NCI-H774 (cell line): ENCODE data around the gene SORCS2.

ENCODE experiments used
- DNase-seq: peaks from one replicate; lab custom pipeline; 2025; lab: John Stamatoyannopoulos, UW

SORCS2 gene

DNA sequence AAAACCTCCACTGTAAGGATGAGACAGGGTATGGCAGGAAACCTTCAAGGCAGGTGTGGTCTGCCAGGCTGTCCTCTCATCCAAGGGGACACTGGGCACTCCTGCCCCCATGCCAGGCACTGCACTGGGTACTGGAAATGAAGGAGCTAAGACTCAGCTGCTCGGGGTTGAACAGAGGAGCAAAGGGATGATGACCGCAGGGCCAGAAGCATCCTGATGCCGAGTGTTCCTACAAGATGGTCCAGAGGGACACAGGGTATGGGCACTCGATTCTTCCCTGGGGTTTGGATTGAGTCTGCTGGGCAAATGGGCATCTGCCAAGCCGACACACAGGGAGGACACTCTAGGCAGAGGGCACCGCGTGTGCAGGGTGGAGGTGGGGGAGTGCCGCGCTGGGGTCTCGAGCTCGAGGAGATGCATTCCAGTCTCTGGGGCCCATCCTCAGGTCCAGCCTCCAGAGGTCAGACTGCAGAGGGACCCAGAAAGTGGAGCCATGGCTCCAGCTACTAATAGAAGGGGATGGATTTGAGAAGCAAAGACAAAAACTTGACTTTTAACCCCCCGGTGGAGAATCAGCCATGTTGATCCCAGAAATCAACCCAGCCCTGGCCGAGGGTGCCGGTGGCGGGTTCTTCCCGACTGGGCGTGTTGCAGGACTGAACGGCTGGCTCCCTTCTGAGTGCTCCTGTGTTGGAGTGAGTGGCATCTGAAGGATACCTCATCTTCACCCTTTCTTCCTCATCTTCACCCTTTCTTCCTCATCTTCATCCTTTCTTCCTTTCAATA, 500.3 kb downstream of the SORCS2 start:
- no peak for DNase-seq

DNA sequence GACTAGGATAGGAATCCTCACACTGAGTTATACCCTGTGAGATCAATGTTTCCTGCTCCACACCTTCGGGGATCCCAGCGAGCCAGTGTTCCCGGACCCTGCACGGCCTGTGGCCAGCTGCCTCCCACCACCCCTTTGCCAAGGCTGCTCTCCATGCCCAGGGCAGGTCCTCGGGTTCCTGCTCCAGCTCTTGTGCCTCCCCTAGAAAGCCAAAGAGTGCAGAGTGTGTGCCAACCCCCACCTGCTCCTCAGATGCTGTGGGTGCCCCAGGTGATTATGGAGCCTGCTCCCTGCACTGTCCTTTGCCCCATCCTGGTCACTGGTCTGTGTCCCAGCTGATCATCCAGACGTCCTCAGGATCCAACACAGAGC, 500.9 kb downstream of the SORCS2 start:
- DNase-seq, result no peak

DNA sequence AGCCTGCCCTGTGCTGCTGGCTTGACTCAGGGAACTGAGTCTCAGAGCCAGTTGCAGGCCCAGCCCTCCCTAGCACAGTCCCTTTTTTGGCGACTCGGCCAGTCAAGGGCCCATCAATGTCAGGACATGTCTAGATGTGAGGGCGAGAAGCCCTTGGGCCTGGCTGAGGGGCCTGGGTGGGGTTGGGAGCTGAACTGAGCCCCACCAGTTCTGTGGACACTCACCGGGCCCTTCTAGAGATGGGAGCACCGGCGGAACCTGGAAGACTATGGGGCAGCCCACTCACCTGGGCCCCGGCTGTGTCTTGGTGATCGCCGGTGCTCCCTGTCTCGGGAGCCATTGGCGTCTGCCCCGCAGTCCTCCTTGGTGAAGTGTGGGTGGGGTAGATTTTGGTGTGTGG, 501.4 kb downstream of the SORCS2 start:
- DNase-seq, result no peak

DNA sequence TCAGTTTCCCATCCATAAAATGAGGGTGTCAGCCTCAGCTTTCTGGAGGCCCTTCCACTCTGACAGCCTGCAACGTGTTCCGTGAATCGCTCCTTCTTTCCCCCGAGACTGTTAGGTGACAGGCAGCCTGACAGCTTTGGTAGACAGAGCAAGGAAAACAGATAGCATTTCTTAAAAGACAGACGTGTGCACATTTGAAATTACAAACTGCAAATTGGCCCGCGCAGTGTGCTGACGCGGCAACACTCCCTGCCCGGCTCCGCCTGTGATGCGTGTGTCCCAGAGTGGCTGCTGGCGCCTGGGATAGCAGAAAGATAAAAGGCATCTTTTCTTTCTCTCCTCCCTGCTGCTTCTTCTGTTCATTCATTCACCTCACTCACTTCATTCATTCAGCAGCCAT, 502.0 kb downstream of the SORCS2 start:
- DNase-seq, result no peak

DNA sequence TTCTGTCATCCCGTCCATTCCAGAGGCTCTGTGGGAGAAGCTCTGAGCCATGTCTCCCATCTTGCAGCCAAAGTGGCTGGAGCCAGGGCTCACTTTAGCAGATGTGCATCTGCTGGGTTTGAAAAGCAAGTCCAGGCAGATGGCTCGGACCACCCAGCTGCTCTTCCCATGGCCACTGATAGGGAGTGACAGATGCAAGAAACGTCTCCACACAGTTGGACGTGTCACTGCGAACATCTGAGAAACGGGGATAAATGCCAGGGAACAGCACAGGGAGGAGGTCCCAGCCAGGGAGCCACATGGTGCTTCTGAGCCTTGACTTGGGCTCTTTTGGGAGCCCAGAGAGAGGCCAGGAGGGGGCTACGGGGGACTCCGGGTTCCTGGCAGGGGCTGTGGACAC, 505.0 kb downstream of the SORCS2 start:
- no peak for DNase-seq

DNA sequence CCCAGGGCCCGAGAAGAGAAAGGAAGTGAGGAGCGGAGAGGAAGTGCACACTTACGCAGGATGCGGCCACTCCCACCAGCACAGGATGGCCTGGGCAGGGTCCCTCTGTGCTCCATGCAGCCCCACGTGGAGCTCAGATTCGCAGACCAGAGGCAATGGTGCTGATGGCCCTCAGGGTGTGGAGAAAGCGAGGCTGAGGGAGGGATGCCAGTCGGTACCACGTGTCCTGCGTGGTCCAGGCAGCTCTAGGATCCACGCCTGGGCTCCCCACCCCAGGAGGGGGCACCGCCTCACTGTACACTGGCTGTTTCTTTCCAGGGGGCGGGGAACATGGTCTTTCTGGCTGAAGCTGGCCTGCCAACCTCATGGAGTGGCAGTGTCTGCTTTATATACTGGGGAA, 505.5 kb downstream of the SORCS2 start:
- DNase-seq, result no peak

DNA sequence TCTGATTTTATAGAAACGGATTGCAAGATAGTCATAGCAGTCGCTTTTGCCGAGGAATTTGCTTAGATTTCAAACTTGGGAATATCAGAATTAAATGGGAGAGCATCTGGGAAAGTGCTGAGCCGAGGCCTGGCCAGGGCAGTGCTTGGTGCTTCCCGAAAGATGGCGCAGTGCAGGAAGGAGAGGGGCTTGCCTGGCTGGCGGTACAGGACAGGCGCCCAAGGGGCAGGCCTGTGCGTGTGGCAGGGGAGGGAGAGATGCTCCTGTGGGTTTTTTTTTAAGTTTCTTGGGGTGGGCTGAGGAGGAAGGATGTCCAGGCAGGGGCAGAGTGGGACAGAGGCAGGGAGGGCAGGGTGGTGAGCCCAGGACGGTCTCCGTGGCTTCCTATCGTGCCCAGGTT, 506.2 kb downstream of the SORCS2 start:
- no peak for DNase-seq

DNA sequence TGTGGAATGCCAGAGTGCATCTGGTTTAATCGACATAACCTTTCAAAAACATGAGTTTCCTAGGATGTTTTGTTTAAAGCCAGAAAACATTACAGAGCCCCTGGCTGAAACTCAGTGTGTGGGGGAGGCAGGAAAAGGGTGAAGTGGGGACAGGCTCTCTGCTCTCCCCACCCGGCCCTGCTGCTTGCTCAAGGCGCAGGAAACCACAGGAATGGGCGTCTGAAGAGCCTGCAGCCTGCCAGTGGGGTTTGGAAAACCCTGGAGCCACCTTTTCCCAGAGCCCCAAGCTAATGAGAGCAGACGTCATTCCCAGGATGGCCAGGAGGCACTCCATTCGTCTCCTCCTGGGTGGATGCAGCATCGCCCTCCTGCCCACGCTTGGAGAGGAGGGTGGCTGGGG, 506.7 kb downstream of the SORCS2 start:
- DNase-seq, result no peak

DNA sequence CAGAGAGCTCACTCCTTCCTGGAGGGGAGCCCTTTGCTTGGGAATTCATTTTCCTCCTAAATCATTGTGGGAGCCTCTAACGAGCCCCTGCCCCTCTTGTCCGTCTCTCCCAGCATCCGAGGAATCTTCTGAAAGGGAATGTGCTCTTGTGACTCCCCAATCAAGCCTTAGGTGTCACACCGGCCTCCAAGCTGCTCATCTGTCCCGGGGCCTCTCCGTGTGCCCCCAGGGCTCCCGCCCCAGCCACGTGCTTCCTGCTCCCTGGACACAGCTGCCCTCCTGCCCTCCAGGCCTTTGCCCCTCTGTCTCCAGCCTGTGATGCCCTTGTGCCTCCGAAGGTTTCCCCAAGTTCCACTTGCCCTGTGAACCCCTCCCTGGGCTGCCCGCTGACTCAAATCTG, 507.5 kb downstream of the SORCS2 start:
- no peak for DNase-seq

DNA sequence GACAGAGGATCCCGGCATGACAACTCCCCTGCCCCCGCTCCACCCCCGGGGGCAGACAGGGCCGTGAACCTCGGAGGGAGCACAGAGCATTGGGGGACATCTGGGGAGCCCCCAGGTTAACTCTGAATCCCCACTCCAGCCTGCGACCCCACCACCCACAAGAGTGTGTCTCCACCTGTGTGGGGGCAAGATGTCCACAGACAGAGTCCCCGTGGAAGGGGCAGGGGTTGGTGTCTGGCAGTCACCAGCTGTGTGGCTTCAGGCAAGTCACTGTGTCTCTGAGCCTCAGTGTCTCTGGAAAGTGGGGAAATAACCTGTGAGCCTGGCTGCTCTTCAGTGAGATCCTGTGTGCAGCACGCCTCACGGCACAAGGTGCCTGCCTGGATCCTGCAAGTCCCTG, 508.3 kb downstream of the SORCS2 start:
- DNase-seq, result no peak

DNA sequence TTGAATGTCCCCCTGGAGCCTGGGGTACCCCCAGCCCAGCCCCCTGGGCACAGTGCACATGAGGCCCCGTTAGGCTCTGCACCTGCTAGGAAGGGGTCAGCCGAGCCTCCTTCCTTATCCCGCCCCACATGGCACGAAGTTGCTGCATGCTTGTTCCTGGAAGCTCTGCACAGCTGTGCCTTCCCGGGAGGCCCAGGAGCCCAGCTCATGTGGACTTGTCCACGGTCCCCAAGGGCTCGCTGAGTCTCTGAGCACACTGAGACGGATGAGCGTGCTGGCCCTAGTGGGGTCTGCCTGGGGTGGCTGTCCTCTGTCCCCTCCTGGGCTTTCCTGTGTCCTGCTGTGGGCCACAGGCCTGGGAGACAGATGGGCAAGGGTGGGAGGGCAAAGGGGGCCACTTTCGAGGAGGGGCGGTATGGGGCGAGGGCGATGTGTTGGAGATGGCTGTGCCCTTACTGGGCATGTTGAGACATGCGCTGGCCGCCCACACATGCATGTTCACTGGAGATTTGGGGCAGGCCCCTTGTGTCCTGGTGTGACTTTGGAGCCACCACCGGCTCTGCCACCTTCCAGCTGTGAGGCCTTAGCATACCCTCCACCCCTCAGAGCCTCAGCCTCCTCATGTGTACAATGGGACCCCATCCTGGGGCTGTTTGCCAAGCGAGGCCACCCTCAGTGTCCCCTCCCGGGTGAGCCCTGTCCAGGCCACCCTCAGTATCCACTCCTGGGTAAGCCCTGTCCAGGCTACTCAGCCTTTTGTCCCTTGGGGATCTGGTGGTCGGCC, 509.7 kb downstream of the SORCS2 start:
- no peak for DNase-seq

DNA sequence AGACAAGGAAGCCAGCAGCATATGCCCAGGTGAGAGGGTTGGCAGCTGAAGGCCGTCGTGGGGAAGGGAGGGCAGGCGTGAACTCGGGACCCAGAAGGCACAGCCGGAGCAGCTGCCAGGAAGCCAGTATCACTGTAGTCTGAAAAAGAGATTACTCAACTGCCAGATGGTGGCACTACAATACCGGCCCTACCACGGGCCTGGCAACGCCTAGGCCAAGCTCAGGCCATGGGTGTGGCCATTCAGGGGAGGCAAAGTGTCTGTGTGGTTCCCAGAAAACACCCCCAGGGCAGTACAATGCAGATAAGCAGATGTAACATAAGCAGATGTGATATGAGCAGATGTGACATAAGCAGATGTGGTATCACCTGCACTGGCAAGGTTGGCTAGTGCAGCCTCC, 511.4 kb downstream of the SORCS2 start:
- DNase-seq, result no peak

DNA sequence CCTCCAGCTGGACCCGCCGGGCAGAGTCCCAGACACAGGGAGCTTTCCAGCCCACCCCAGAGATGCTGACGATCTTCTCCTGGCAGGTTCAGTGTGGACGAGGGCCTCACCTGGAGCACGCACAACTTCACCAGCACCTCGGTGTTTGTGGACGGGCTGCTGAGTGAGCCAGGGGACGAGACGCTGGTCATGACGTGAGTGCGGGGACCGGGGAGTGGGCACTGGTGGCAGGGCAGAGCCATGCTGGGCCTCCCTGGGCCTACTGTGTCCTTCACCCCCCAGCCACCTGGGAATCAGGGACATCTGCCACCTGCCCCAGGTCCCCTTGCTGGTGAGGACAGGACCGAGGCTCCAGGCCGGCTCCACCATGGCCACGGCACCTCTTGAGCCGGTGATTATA, 511.8 kb downstream of the SORCS2 start:
- no peak for DNase-seq

DNA sequence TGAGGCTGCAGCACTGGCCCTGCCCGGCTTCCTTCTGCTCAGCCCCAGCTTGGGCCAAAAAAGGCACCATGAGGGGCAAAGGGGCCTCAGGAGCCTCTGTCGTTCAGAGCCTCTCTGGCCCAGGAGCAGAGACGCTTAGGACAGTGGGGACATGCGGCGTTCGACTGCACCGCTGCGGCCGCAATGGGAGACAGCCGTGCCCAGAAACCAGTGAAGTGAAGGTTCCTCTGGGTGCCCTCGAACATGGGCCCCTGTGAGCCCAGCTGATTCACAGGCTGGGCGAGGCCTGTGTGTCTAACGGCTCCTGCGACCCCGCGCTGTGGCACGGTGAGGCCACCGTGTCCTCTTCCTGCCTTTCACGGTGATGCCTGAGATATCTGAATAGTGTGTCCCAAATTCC, 512.3 kb downstream of the SORCS2 start:
- no peak for DNase-seq

DNA sequence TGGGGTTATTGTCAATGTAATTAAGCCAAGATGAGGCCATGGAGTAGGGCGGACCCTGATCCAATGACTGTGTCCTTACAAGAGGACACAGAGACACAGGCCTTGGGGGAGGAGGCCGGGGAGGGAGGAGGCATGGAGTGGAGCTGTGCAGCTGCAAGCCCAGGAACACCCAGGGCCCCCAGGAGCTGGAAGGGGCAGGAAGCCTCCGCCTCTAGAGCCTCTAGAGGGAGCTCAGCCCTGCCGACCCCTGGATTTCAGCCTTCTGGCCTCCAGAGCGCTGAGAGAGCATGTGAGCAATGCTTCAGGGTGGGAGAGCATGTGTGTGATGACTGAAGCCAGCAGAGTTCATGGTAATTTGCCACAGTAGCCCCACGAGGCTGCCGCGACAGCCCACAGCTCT, 512.7 kb downstream of the SORCS2 start:
- DNase-seq, result no peak

DNA sequence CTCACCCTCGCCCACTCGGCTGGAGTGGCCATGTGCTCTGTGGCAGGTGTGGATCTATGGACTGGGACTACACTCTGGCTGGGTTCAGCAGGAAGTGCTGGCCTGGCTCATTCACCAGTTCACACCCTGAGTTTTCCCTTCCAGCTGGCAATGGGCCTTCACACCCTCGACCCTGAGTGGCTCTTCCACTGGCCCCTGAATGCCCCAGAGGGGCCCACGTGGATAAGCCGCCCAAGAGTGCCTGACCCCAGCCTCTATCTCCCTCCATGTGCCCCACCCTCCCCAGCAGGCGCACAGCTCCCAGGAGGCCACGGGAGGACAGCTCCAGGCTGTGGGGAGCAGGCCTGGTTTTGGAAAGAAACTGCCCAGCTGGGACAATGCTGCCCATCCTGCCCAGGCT, 513.3 kb downstream of the SORCS2 start:
- no peak for DNase-seq

DNA sequence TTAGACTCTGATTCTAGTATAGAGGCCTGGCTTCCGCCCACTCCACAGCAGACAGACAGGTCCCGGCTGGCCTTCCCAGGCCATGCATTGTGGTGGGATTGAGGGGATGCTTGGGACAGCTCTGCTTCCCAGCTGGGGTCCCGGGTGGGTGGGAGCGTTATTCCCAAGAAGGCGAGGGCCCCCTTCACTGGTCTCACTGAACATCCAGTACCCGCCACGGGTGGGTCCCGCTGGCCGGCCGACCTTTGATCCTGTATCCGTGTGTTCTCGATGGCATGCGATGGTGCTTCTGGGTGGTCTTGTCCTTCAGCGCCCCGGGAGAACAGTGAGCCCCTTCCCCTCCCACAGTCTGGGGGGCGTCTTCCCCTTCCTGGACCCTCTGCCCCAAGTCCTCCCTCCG, 515.9 kb downstream of the SORCS2 start:
- no peak for DNase-seq

DNA sequence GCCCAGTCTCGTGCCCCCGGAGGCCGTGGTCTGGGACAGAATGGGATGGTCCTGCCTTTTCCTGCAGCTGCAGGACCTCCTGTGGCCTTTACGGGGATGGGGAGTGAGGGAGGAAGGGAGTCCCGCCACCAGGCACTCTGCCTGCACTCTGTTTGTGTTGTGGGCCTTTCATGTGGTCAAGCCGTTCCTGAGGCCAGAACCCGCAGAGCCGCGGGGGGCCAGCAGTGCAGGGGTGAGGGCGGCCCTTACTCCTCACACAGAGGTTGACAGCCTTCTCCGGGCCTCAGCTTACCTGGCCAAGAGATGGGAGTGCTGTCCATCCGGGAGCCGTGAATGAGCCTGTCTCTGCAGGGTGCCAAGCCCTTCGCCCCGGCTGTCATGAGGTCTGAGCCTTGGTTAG, 516.6 kb downstream of the SORCS2 start:
- no peak for DNase-seq

DNA sequence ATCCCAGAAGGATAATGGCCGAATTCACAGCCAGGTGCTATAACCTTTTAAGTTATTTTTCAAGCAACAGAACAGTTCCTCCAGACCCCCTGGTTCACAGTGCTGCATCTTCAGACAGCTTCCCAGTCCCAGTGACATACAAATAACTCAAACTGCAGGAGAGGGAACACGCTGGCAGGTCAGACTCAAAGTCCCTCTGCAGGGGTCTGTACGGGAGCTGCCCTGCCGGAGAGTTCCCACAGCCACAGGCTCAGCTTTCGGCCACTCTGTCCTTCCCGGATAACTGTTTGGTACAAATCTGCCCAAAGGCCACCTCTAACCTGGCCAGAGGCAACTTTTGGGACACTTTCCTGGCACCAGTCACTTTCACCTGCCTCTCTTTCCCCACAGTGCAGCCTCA, 517.1 kb downstream of the SORCS2 start:
- DNase-seq, result no peak

DNA sequence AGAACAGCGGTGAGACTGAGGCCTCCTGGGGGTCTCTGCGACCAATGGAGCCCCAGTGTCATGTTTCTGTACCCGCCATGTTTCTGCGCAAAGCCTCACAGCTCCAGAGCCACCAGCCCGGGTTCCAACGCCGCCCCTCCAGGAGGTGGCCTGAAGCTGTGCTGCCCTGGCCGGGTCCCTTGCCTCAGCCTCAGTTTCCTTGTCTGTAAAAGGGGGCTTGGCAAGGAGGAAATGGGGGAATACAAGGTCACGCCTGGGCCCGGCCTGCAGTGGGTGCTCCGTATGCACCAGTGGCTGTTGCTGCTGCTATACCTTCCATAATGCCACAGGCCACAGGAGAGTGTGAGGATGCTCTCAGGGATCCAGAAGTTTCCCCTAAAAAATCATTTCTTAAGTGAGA, 517.8 kb downstream of the SORCS2 start:
- DNase-seq, result no peak

DNA sequence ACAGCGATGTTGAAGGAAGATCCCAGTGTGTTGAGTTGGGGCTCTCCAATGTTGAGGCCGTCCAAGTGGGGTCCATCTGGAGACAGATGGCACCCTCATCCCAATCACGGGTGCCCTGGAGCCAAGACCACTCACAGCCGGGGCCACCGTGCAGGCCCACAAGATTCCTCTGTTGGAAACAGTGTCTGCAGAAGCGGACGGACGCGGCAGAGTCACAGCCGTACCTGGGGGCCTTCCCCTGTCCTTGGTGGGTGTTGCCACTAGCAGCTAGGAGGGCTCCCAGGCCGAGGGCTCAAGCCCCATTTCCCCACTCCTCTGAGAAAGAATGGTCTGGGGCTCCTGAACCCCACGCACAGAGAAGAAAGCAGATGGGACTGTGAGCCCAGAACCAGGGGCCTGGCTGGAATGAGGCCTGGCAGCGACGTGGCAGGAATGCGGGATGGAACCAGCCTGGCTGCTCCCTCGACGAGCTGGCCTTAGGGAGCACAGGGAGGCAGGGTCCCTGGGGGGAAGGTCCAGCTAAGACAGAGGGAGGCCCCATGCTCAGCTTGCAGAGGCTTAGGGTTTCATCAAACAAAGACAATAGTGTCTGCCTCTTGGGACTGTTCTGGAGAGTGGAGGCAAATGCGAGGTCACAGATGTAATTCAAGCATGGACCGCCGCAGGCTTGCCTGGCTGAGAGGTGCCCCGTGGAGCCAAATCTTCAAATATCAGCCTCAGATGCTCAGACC, 518.4 kb downstream of the SORCS2 start:
- no peak for DNase-seq

DNA sequence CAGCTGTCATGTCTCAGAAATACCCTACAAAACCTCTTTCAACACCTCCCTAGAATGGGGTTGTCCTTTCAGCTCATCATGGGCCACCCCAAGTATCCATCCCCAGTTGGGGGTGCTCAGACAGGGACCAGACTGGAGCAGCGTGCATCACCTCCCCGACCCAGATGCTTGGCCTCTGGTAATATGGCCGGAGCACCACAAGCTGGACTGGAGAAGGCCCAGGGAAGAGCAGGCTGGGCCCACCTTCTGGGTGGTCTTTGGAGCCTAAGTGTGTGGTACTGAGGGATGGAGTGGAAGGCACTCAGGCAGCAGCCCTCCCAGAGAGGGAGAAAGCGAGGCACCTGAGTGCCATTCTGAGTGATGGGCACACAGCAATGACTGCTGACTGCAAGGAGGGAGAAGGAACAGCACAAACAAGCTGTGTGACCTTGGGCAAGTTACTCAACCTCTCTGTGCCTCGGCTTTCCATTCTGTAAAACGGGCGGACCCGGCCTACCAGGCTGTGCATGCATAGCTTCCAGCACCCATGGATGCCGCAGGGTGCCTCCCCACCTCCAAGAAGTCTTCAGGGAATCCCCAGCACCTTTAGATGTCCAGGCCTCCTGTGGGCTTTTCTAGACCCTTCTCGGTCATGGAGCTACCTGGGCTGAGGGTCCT, 519.1 kb downstream of the SORCS2 start:
- DNase-seq, result no peak
